Mesenchymal stem cell (in vitro differentiated cells and primary cell): ENCODE data around the gene NFIX.

Experiments
- DNase-seq: peaks from one replicate; pipeline ENCODE4 v3.0.0-alpha.2; 2013
- H2AFZ ChIP-seq: one replicate; pipeline ENCODE4 v1.6.1; 2013; ENCODE audit warnings: low read depth, mild to moderate bottlenecking, control low read depth, inconsistent platforms, low read length, moderate library complexity
- H2AK5ac ChIP-seq: 2 replicates; pipeline ENCODE4 v1.6.1; 2013; ENCODE audit warnings: low read length, moderate library complexity, mild to moderate bottlenecking, inconsistent platforms; ENCODE audit not compliant: severe bottlenecking
- H2BK120ac ChIP-seq: one replicate; pipeline ENCODE4 v1.6.1; 2013; ENCODE audit warnings: low read depth, mild to moderate bottlenecking, inconsistent platforms, low read length, moderate library complexity
- H2BK12ac ChIP-seq, 2 experiments: one replicate each; pipeline ENCODE4 v1.6.1; 2013; ENCODE audit warnings: inconsistent platforms in 2 of 2, low read length in 2 of 2, mild to moderate bottlenecking in 2 of 2, moderate library complexity in 2 of 2, control low read depth in 1 of 2
- H2BK15ac ChIP-seq: one replicate; pipeline ENCODE4 v1.6.1; 2013; ENCODE audit warnings: mild to moderate bottlenecking, low read depth, inconsistent platforms; ENCODE audit not compliant: poor library complexity, severe bottlenecking
- H2BK5ac ChIP-seq: 2 replicates; pipeline ENCODE4 v1.6.1; 2013; ENCODE audit warnings: low read depth, mild to moderate bottlenecking, low read length, control low read depth, inconsistent platforms; ENCODE audit not compliant: poor library complexity, severe bottlenecking
- H3K14ac ChIP-seq, 2 experiments: one replicate each; pipeline ENCODE4 v1.6.1; 2013; ENCODE audit warnings: inconsistent platforms in 2 of 2, low read length in 2 of 2, control low read depth in 1 of 2, mild to moderate bottlenecking in 1 of 2, moderate library complexity in 1 of 2
- H3K18ac ChIP-seq, 2 experiments: one replicate each; pipeline ENCODE4 v1.6.1; 2013; ENCODE audit warnings: inconsistent platforms in 2 of 2, low read length in 2 of 2, control low read depth in 1 of 2, low read depth in 1 of 2, mild to moderate bottlenecking in 1 of 2
- H3K23ac ChIP-seq, 2 experiments: one replicate each; pipeline ENCODE4 v1.6.1; 2013; ENCODE audit warnings: inconsistent platforms in 2 of 2, low read length in 2 of 2, mild to moderate bottlenecking in 2 of 2, moderate library complexity in 2 of 2, control low read depth in 1 of 2
- H3K27ac ChIP-seq: 2 replicates; pipeline ENCODE4 v1.5.1; 2013; ENCODE audit warnings: mild to moderate bottlenecking, moderate library complexity, low read length, control low read depth, inconsistent platforms; ENCODE audit not compliant: poor library complexity, severe bottlenecking
- H3K27me3 ChIP-seq, 2 experiments: 2 replicates each; pipeline versions ENCODE4 v1.6.1 to v1.7.0; 2013; ENCODE audit warnings: low read length in 2 of 2, mild to moderate bottlenecking in 2 of 2, moderate library complexity in 2 of 2, control low read depth in 1 of 2, inconsistent platforms in 1 of 2; ENCODE audit not compliant: control insufficient read depth in 1 of 2, insufficient read depth in 1 of 2
- H3K36me3 ChIP-seq, 2 experiments: 2 replicates each; pipeline versions ENCODE4 v1.6.1 to v1.7.0; 2013; ENCODE audit warnings: low read length in 2 of 2, control low read depth in 1 of 2, inconsistent platforms in 1 of 2, low read depth in 1 of 2, mild to moderate bottlenecking in 1 of 2; ENCODE audit not compliant: insufficient read depth in 2 of 2, control insufficient read depth in 1 of 2
- H3K4ac ChIP-seq, 2 experiments: one replicate each; pipeline ENCODE4 v1.6.1; 2013; ENCODE audit warnings: inconsistent platforms in 2 of 2, low read length in 2 of 2, mild to moderate bottlenecking in 2 of 2, moderate library complexity in 2 of 2, control low read depth in 1 of 2, low read depth in 1 of 2
- H3K4me1 ChIP-seq: 2 replicates; pipeline ENCODE4 v1.6.1; 2013; ENCODE audit warnings: low read depth, low read length, control low read depth; ENCODE audit not compliant: control insufficient read depth, insufficient read depth
- H3K4me2 ChIP-seq: 2 replicates; pipeline ENCODE4 v1.6.1; 2013; ENCODE audit warnings: low read length, mild to moderate bottlenecking, inconsistent platforms; ENCODE audit not compliant: poor library complexity, severe bottlenecking
- H3K4me3 ChIP-seq, 2 experiments: 2 replicates each; pipeline versions ENCODE4 v1.5.1 to v1.7.0; 2013; ENCODE audit warnings: low read length in 2 of 2, mild to moderate bottlenecking in 2 of 2, control low read depth in 1 of 2, low read depth in 1 of 2; ENCODE audit not compliant: insufficient read depth in 1 of 2
- H3K79me1 ChIP-seq: replicated peaks from 2 replicates; pipeline ENCODE4 v1.6.1; 2013; ENCODE audit warnings: mild to moderate bottlenecking, control low read depth, low read length, inconsistent platforms; ENCODE audit not compliant: poor library complexity, severe bottlenecking
- H3K9ac ChIP-seq: 2 replicates; pipeline ENCODE4 v1.7.0; 2013; ENCODE audit warnings: mild to moderate bottlenecking, low read length, moderate library complexity
- H3K9me3 ChIP-seq: 2 replicates; pipeline ENCODE4 v1.7.0; 2013; ENCODE audit warnings: mild to moderate bottlenecking, low read length; ENCODE audit not compliant: control insufficient read depth
- H4K8ac ChIP-seq: one replicate; pipeline ENCODE4 v1.6.1; 2013; ENCODE audit warnings: inconsistent platforms, mild to moderate bottlenecking, low read length, moderate library complexity
- H4K91ac ChIP-seq: one replicate; pipeline ENCODE4 v1.6.1; 2013; ENCODE audit warnings: mild to moderate bottlenecking, low read length, inconsistent platforms
- WGBS: methylation state at CpG from one replicate; pipeline ENCODE4 v1.1.7; 2013; ENCODE audit warnings: mixed read lengths; 5-methylcytosine and 5-hydroxymethylcytosine counted together

NFIX gene

DNA sequence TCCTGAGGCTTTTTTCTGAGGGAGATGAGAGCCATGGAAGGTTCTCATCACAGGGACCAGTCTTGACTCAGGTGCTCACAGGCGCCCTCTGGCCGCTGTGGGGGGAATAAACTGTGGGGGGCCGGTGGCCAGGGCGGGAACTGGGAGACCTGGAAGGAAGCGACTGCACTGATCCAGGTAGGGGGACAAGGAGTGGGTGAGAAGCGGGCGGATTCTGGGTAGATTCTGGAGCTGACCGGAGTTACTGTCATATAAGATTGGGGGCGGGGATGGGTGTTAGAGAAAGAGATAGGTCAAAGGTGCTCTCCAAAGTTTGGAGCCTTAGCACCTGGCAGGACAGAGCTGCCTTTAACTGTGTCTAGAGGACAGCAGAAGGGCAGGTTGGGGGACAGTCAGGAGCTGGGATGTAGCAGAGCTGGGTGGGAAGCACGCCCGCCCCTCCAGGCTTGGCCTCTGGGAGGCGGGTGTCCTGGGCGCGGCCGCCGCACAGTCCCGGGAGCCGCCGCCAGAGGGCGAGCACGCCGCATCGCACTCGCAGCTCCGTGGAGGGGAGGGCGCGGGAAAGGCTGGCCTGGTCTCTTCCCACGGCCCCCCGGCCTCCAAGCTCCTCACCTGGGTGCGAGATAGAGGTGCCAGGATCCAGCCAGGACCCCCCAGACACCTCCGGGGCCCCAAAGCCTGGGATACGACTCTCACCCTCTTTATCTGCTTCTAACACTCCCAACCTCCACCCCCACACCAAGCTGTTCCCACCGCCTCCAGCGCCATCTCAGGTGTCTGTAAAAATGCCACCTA is 30.1 kb upstream of the NFIX start:
- H2AFZ ChIP-seq = peak overlapping the region; percentile 100
- no peak overlapping the region for H2BK5ac ChIP-seq
- peak overlapping the region; percentile 36 to 85 for H3K4me3 ChIP-seq
- H3K36me3 ChIP-seq = no peaks in the 10 kb centered on the region
- no peaks in the 10 kb centered on the region for H3K9me3 ChIP-seq
- DNase-seq = peak; percentile 74
- H3K79me1 ChIP-seq = no peaks in the 10 kb centered on the region
- H3K27me3 ChIP-seq = no peaks in the 10 kb centered on the region
- H3K4ac ChIP-seq = no peak overlapping the region
- peak overlapping the region; percentile 25 for H4K91ac ChIP-seq
- peak overlapping the region; percentile 66 to 77 for H3K18ac ChIP-seq
- peak overlapping the region; percentile 86 for H3K4me2 ChIP-seq
- peak overlapping the region; percentile 61 for H4K8ac ChIP-seq
- peak overlapping the region in 1 of 2 experiments; percentile 83 for H2BK12ac ChIP-seq
- H2AK5ac ChIP-seq = no peak overlapping the region
- peak overlapping the region; percentile 86 for H3K9ac ChIP-seq
- no peak overlapping the region for H3K27ac ChIP-seq
- under 1% methylated on average over 30 of the region's 34 CpGs for WGBS
- H3K23ac ChIP-seq = no peak overlapping the region
- H3K4me1 ChIP-seq = peaks cover 11% of the 10 kb centered on the region
- peak overlapping the region; percentile 87 for H2BK120ac ChIP-seq
- H2BK15ac ChIP-seq = no peak overlapping the region
- H3K14ac ChIP-seq = no peak overlapping the region

DNA sequence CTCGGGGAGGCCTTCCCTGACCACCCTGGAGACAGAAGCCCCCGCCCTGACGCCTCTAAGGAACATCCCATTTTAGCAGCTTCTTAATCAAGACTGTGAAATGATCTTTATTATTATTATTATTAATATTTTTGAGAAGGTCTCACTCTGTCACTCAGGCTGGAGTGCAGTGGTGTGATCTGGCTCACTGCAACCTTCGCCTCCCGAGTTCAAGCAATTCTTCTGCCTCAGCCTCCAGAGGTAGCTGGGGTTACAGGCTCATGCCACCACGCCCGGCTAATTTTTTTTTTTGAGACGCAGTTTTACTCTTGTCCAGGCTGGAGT is 29.5 kb upstream of the NFIX start:
- Histone ChIP-seq H3K27me3 (no peaks in the 10 kb centered on the region), H2AK5ac (no peak overlapping the region), H3K9ac (no peak overlapping the region), H3K79me1 (no peaks in the 10 kb centered on the region), H3K36me3 (no peaks in the 10 kb centered on the region), H2AFZ (peak overlapping the region; percentile 94), H2BK120ac (peak overlapping the region; percentile 87), H3K4me3 (peak overlapping the region in 1 of 2 experiments; percentile 85), H3K4me1 (peaks cover 11% of the 10 kb centered on the region), H2BK12ac (no peak overlapping the region), H4K91ac (no peak overlapping the region), H4K8ac (no peak overlapping the region), H2BK5ac (no peak overlapping the region), H3K9me3 (no peaks in the 10 kb centered on the region), H3K23ac (no peak overlapping the region), H3K4ac (no peak overlapping the region), H3K14ac (no peak overlapping the region), H3K4me2 (peak overlapping the region; percentile 86), H3K18ac (no peak overlapping the region), H3K27ac (no peak overlapping the region), H2BK15ac (no peak overlapping the region)
- 96% methylated on average over 5 of the region's 8 CpGs for WGBS
- no peak for DNase-seq

DNA sequence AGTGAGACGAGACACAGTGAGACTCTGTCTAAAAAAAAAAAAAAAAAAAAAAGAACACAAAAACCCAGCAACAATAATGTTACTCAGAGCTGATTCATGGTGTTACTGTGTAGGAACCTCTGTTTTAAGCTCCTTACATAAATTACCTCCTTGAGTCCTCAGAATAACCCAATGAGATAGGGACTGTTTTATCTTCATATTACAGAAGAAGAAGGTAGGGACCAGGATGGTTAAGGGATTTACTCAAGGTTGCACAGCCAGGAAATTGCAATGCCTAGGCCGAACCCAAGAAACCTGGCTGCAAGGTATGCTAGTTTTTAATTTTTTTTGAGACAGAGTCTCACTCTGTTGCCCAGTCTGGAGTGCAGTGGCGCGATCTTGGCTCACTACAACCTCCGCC is 27.4 kb upstream of the NFIX start:
- no peak for DNase-seq

DNA sequence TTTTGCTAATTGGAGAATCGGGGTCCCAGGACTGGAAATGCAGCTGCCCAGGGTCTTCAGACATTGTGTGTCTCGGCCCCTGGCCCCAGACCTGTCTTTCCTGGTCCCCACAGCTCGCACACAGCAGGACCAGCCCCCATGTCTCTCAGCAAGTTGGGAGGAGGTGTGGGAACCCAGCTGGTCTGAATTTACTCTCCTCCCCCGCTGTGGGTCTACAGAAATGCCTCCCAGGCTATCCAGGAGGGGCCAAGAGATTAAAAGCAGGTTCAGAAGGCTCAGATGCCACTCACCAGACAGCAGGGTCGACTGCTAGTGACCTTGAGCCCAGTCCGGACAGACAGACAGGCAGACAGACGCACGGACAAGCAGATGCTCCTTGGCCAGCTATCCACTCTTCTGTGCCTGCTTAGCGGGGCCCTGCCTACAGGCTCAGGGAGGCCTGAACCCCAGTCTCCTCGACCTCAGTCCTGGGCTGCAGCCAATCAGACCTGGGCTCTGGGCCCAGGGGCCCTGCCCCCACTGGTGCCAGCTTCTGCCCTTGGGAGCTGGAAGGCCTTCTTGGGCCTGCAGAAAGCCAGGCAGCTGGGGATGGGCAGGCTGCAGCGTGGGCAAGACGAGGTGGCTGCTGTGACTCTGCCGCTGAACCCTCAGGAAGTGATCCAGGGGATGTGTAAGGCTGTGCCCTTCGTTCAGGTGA is 25.8 kb upstream of the NFIX start, which contains the start of gene DAND5:
TSS of gene DAND5 (plus strand) at position 285 of the 697 bp plus-strand sequence. CDS start at position 370, 85 bp downstream.
- no peaks in the 10 kb centered on the region for H3K36me3 ChIP-seq
- H2BK5ac ChIP-seq = no peak within 1 kb of the TSS
- no peak within 1 kb of the TSS for H4K8ac ChIP-seq
- no peak within 1 kb of the TSS for H3K27ac ChIP-seq
- H3K18ac ChIP-seq = no peak within 1 kb of the TSS
- no peak within 1 kb of the TSS for H3K9ac ChIP-seq
- no peaks in the 10 kb centered on the region for H3K9me3 ChIP-seq
- peaks cover 11% of the 10 kb centered on the region for H3K4me1 ChIP-seq
- no peak within 1 kb of the TSS for H3K4ac ChIP-seq
- no peak within 1 kb of the TSS for H3K14ac ChIP-seq
- no peaks in the 10 kb centered on the region for H3K79me1 ChIP-seq
- no peak within 1 kb of the TSS for H3K23ac ChIP-seq
- no peak within 1 kb of the TSS for H2AK5ac ChIP-seq
- no peak within 1 kb of the TSS for H3K4me3 ChIP-seq
- peak within 1 kb of the TSS; percentile 13 for H2BK15ac ChIP-seq
- no peak within 1 kb of the TSS for H2BK12ac ChIP-seq
- H2AFZ ChIP-seq = no peak within 1 kb of the TSS
- H4K91ac ChIP-seq = peak within 1 kb of the TSS; percentile 47
- no peaks in the 10 kb centered on the region for H3K27me3 ChIP-seq
- no peak within 1 kb of the TSS for H3K4me2 ChIP-seq
- no peak for DNase-seq
- H2BK120ac ChIP-seq = no peak within 1 kb of the TSS
- 69% methylated on average over 14 of the region's 14 CpGs for WGBS

More for the DNA sequence above, 27.4 kb upstream of the NFIX start:
- peaks cover 11% of the 10 kb centered on the region for H3K4me1 ChIP-seq
- H3K4me3 ChIP-seq = no peak overlapping the region
- no peak overlapping the region for H4K8ac ChIP-seq
- no peaks in the 10 kb centered on the region for H3K27me3 ChIP-seq
- no peak overlapping the region for H4K91ac ChIP-seq
- H2AFZ ChIP-seq = no peak overlapping the region
- no peak overlapping the region for H3K9ac ChIP-seq
- no peaks in the 10 kb centered on the region for H3K9me3 ChIP-seq
- no peak overlapping the region for H2BK120ac ChIP-seq
- H2BK15ac ChIP-seq = no peak overlapping the region
- H2BK12ac ChIP-seq = no peak overlapping the region
- WGBS = 96% methylated on average over 4 of the region's 5 CpGs
- H3K27ac ChIP-seq = no peak overlapping the region
- H3K4ac ChIP-seq = no peak overlapping the region
- no peak overlapping the region for H2AK5ac ChIP-seq
- no peak overlapping the region for H3K14ac ChIP-seq
- H2BK5ac ChIP-seq = no peak overlapping the region
- H3K4me2 ChIP-seq = no peak overlapping the region
- H3K79me1 ChIP-seq = no peaks in the 10 kb centered on the region
- H3K23ac ChIP-seq = no peak overlapping the region
- no peaks in the 10 kb centered on the region for H3K36me3 ChIP-seq
- H3K18ac ChIP-seq = no peak overlapping the region
